ENCODE data around the gene PADI4. TPM values are rescaled to one million over a fixed set of nuclear protein-coding genes. Genes with fewer than 3 reads are reported as not detected.
A peak's percentile ranks its signal among the peaks of the same experiment; 100 is the strongest.

Gene PADI4
- total and polyA plus RNA-seq, 8 donors: 0.77 to 13.8 (median 1.8) TPM

DNA sequence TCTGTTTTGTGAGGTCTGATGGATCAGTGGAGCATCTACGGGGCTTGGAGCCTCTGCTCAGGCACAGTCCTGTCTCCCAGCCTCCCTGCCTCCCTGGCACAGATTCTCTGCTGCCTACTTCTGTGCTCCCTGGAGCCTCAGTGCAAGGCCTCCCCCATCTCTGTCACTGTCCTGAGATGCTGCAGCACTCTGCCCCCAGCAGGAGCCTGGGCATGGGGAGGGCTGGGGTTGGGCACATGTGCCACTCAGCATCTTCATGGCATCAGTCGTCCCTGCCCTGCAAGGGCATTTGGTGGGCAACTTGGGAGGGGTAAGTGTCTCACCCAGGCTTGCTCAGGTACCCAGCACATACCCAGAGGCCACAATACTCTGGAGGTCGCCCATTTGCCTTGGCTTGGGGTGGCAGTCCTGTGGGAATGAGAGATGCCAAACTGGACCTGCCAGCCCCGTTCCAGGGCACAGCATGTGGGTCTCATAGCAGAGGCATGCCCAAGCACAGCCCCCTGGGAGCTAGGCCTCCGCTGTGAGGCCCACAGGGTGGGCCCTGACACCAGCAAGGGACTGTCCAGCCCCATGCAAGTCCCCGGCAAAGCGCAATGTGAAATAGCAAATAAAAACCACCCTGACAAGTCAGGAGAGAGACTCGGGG, 30.4 kb upstream of the PADI4 start:
- TF ChIP-seq, protein P1, sequence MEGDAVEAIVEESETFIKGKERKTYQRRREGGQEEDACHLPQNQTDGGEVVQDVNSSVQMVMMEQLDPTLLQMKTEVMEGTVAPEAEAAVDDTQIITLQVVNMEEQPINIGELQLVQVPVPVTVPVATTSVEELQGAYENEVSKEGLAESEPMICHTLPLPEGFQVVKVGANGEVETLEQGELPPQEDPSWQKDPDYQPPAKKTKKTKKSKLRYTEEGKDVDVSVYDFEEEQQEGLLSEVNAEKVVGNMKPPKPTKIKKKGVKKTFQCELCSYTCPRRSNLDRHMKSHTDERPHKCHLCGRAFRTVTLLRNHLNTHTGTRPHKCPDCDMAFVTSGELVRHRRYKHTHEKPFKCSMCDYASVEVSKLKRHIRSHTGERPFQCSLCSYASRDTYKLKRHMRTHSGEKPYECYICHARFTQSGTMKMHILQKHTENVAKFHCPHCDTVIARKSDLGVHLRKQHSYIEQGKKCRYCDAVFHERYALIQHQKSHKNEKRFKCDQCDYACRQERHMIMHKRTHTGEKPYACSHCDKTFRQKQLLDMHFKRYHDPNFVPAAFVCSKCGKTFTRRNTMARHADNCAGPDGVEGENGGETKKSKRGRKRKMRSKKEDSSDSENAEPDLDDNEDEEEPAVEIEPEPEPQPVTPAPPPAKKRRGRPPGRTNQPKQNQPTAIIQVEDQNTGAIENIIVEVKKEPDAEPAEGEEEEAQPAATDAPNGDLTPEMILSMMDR (IDR thresholded peaks at IDR 0.05): no peak
- ATAC-seq: no peak
- no peak for DNase-seq
- no peak overlapping the region for H3K4me3 ChIP-seq
- intact Hi-C loops (cut with DNase I): no loop called here
- peaks cover 0 to 30% of the 10 kb centered on the region in 2 donors for H3K4me1 ChIP-seq
- no peaks in the 10 kb centered on the region for H3K36me3 ChIP-seq
- H3K9me3 ChIP-seq: no peaks in the 10 kb centered on the region
- H3K27ac ChIP-seq: no peak overlapping the region
- H3K27me3 ChIP-seq: peaks cover 0 to 37% of the 10 kb centered on the region in 2 donors

- H3K4me1 ChIP-seq: peaks cover 0 to 37% of the 10 kb centered on the region in 2 donors
- DNase-seq: no peak
- intact Hi-C loops (cut with DNase I): no loop called here
- H3K4me3 ChIP-seq: no peak overlapping the region
- TF ChIP-seq, protein P1 (IDR thresholded peaks at IDR 0.05): no peak
- ATAC-seq: no peak
- no peaks in the 10 kb centered on the region for H3K36me3 ChIP-seq
- no peaks in the 10 kb centered on the region for H3K9me3 ChIP-seq
- H3K27me3 ChIP-seq: peaks cover 0 to 42% of the 10 kb centered on the region in 2 donors
- H3K27ac ChIP-seq: no peak overlapping the region
Measured at GRCh38 chr1:17278996-17279830, 28.8 kb upstream of the PADI4 start.

DNA sequence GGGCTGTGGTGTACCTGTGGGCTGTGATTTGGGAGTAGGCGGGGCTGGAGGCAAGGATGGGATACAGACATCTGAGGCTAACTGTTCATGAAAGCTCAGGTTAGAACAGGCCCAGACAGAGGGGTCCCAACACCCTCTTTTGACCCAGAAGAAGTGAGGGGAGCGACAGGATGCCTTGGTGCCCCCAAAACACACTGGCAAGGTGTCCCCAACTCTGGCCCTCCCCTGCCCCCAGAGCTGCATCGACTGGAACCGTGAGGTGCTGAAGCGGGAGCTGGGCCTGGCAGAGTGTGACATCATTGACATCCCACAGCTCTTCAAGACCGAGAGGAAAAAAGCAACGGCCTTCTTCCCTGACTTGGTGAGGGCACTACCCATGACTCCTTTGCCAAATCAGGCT, 27.6 kb upstream of the PADI4 start:
- Histone ChIP-seq H3K4me1 (peaks cover 0 to 39% of the 10 kb centered on the region in 2 donors), H3K27me3 (peaks cover 0 to 40% of the 10 kb centered on the region in 2 donors), H3K27ac (no peak overlapping the region), H3K9me3 (no peaks in the 10 kb centered on the region), H3K4me3 (no peak overlapping the region), H3K36me3 (no peaks in the 10 kb centered on the region)
- DNase-seq: no peak
- intact Hi-C loops (cut with DNase I): no loop called here
- ATAC-seq: no peak
- TF ChIP-seq, protein P1 (IDR thresholded peaks at IDR 0.05): no peak

DNA sequence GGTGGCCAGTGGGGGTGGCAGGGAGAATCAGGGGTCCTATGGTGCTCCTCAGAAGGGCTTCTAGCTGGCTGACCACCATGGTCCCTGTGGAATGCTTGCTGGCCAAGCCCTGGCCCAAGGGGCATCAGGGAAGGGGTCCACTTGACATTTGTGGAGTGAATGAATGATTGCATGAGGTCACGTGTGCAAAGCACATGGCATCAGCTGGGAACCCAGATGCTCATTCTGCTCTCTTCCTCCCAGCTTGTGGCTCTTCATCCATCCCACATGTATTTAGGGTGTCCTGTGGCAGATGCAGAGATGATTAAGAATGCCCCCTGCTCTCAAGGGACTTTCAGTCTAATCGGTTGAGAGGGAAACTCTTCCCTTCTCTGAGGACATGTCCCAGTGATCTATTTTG, 27.1 kb upstream of the PADI4 start:
- no peaks in the 10 kb centered on the region for H3K9me3 ChIP-seq
- H3K27ac ChIP-seq: peak overlapping the region in 1 of 2 donors; percentile 81
- H3K4me1 ChIP-seq: peaks cover 0 to 39% of the 10 kb centered on the region in 2 donors
- intact Hi-C loops (cut with DNase I): no loop called here
- H3K4me3 ChIP-seq: no peak overlapping the region
- H3K36me3 ChIP-seq: no peaks in the 10 kb centered on the region
- peaks cover 0 to 41% of the 10 kb centered on the region in 2 donors for H3K27me3 ChIP-seq
- no peak for DNase-seq
- no peak for ATAC-seq
- TF ChIP-seq, protein P1 (IDR thresholded peaks at IDR 0.05): no peak

- no peaks in the 10 kb centered on the region for H3K9me3 ChIP-seq
- TF ChIP-seq, protein P1 (IDR thresholded peaks at IDR 0.05): no peak
- intact Hi-C loops (cut with DNase I): no loop called here
- peaks cover 0 to 35% of the 10 kb centered on the region in 2 donors for H3K4me1 ChIP-seq
- peak overlapping the region in 1 of 2 donors; percentile 81 for H3K27ac ChIP-seq
- no peaks in the 10 kb centered on the region for H3K36me3 ChIP-seq
- no peak overlapping the region for H3K4me3 ChIP-seq
- ATAC-seq (no peak), DNase-seq (peak in 1 of 4 donors; percentile 76)
- H3K27me3 ChIP-seq: peaks cover 0 to 32% of the 10 kb centered on the region in 2 donors
Measured at GRCh38 chr1:17281775-17282181, 26.2 kb upstream of the PADI4 start.

All from left lung (tissue), 10 donors.